ENCODE data around the gene TMEM273. TPM values are rescaled to one million over a fixed set of nuclear protein-coding genes. Genes with fewer than 3 reads are reported as not detected.
A peak's percentile ranks its signal among the peaks of the same experiment; 100 is the strongest.

TMEM273 gene
- total RNA-seq, 2 donors from 2014 or later, result 13.2 to 86.0 TPM

DNA sequence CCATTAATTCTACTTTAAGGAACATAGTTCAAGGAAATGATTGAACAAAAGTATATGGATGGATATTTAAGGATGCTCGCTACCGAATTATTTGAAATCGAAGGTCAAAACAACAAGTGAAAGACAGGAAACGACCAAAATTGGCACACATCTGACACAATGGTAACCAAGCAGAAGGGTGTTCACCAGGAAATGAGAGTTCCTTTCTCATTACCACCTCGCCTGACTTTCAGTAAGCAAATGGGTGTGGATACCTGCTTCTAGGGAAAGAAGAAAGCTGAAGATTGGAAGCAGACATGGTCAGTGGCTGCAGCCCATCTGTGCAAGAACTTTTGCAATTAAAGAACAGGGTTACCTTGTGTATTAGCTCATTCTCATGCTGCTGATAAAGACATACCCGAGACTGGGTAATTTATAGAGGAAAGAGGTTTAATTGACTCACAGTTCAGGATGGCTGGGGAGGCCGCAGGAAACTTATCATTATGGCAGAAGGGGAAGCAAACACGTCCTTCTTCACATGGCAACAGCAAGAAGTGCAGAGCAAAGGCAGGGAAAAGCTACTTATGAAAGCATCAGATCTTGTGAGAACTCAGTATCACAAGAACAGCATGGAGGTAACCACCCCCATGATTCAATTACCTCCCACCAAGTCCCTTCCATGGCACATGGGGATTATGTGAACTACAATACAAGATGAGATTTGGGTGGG is 6.2 kb upstream of the TMEM273 start:
- no peak for DNase-seq (ENCODE audit: low spot score)
- Mint-ChIP-seq H3K4me1 (ENCODE audit: low read depth in 2 of 2) (peaks cover 37 to 41% of the 10 kb centered on the region in 2 donors), H3K27me3 (peaks cover 8 to 9% of the 10 kb centered on the region in 2 donors), H3K36me3 (peaks cover 11% of the 10 kb centered on the region), H3K4me3 (peak overlapping the region; percentile 72), H3K27ac (peak overlapping the region; percentile 69 to 78), H3K9me3 (peaks cover 6% of the 10 kb centered on the region)
- peak; percentile 40 to 58 for ATAC-seq

DNA sequence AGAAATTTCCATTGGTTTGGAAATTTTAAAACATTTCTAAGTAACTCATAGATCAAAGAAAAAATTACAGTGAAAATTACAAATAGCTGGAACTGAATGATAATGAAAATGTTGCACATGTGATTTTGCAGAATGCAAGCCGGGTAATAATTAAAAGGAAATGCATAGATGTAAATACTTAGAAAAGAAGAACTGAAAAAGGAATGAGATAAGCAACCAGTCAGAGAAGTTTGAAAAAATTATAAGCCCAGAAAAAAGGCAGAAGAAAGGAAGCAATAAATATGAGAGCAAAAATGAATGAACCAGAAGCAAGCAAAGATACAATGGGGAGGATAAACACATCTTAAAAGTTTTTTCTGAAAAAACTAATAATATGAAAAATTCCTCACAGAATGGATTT is 3.2 kb upstream of the TMEM273 start:
- Mint-ChIP-seq H3K4me1 (ENCODE audit: low read depth in 2 of 2) (peaks cover 54 to 71% of the 10 kb centered on the region in 2 donors), H3K4me3 (peak overlapping the region; percentile 91), H3K27me3 (no peaks in the 10 kb centered on the region), H3K9me3 (peaks cover 6% of the 10 kb centered on the region), H3K27ac (peak overlapping the region; percentile 87 to 99), H3K36me3 (peaks cover 13% of the 10 kb centered on the region)
- DNase-seq (ENCODE audit: low spot score), result no peak
- no peak for ATAC-seq

DNA sequence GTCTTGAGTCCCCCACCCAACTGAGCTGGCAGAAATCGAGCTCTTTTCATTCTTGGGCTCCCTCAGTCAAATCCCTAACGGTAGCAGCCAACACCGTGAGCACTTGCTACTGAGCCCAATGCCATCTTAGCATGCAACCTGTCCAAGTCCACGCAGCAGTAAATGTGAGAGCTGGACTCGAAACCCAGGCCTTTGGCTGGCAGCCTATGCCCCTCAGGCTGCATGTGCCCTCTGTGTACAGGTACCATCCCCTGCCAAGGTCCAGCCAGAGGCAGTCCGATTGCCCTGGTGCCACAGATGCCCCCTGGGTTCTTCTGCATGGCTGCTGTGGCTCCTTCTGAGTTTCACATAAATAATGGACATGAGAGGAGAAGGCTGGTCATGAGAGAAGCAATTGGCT is 1.2 kb upstream of the TMEM273 start:
- DNase-seq (ENCODE audit: low spot score), result no peak
- Mint-ChIP-seq H3K4me3 (peak overlapping the region; percentile 91), H3K27ac (peak overlapping the region; percentile 87 to 99), H3K4me1 (ENCODE audit: low read depth in 2 of 2) (peaks cover 61 to 85% of the 10 kb centered on the region in 2 donors), H3K9me3 (peaks cover 4% of the 10 kb centered on the region), H3K36me3 (peaks cover 10% of the 10 kb centered on the region), H3K27me3 (no peaks in the 10 kb centered on the region)
- no peak for ATAC-seq

DNA sequence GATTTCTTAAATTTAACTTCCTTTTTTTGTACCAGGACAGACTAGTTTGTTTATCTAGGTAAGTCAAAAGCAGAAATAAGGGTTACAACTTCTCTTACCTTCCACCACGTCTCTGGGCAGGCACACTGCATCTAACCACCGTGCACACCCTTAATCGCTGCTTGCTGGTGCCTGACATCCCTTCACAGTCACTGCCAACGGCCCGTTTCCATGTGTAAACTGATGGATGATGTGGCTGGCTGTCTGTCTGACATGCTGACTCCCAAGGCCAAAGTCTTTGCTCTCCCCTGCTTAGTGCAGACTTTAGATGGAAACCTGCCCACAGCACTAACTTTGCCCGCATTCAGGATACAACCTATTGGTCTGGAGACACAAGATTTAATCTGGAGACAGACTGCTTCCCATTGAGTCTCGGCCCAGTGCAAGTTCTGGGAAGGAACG is 1.1 kb downstream of the TMEM273 start:
- no peaks in the 10 kb centered on the region for H3K9me3 Mint-ChIP-seq
- peaks cover 66 to 90% of the 10 kb centered on the region in 2 donors for H3K4me1 Mint-ChIP-seq (ENCODE audit: low read depth in 2 of 2)
- H3K36me3 Mint-ChIP-seq, result peaks cover 8% of the 10 kb centered on the region
- H3K27ac Mint-ChIP-seq, result peak overlapping the region; percentile 87 to 99
- H3K27me3 Mint-ChIP-seq, result no peaks in the 10 kb centered on the region
- no peak for ATAC-seq
- no peak for DNase-seq (ENCODE audit: low spot score)
- H3K4me3 Mint-ChIP-seq, result peak overlapping the region; percentile 91

DNA sequence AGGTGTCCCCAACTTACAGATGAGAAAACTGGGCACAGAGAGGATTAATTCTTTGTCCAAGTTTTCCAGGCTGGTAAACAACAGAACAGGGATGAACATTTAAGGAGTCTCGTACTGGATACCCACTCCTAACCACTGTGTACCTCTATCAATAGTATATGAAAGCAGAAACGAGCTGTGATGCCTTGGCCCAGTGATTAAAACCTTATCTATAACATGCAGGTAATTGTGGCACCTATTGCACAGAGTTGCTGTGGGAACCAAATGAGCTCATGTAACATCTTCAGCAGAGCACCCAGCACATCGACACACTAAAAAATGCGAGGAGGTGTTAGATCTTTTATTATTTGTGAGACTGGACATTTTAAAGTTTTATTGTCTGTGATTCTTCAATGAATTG is 1.6 kb downstream of the TMEM273 start:
- H3K4me1 Mint-ChIP-seq (ENCODE audit: low read depth in 2 of 2), result peaks cover 69 to 93% of the 10 kb centered on the region in 2 donors
- no peak for ATAC-seq
- DNase-seq (ENCODE audit: low spot score), result no peak
- peak overlapping the region; percentile 91 for H3K4me3 Mint-ChIP-seq
- H3K9me3 Mint-ChIP-seq, result no peaks in the 10 kb centered on the region
- peaks cover 8% of the 10 kb centered on the region for H3K36me3 Mint-ChIP-seq
- no peaks in the 10 kb centered on the region for H3K27me3 Mint-ChIP-seq
- H3K27ac Mint-ChIP-seq, result peak overlapping the region in 1 of 2 donors; percentile 99

DNA sequence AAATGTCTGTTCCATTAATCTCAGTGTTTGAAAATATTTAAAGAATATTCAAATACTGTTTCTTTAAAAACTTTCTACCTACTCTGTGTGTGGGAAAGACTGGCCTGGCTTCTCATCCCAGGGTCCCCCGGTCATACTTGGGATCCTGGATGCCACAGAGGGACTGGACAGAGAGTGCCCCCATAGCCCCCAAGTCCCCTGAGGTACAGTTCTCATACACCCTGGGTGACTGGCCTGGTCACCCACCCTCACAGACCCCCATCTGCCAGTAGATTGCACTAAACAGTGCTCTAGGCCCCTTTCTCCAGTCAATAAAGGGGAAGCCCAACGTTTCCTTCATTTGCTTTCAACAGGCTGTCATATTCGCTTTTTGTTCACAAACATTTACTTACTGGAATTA is 3.0 kb downstream of the TMEM273 start:
- ATAC-seq, result no peak
- Mint-ChIP-seq H3K27me3 (no peaks in the 10 kb centered on the region), H3K4me1 (ENCODE audit: low read depth in 2 of 2) (peaks cover 73 to 91% of the 10 kb centered on the region in 2 donors), H3K4me3 (peak overlapping the region; percentile 91), H3K27ac (peak overlapping the region; percentile 93 to 99), H3K9me3 (no peaks in the 10 kb centered on the region), H3K36me3 (peaks cover 15% of the 10 kb centered on the region)
- DNase-seq (ENCODE audit: low spot score), result no peak

DNA sequence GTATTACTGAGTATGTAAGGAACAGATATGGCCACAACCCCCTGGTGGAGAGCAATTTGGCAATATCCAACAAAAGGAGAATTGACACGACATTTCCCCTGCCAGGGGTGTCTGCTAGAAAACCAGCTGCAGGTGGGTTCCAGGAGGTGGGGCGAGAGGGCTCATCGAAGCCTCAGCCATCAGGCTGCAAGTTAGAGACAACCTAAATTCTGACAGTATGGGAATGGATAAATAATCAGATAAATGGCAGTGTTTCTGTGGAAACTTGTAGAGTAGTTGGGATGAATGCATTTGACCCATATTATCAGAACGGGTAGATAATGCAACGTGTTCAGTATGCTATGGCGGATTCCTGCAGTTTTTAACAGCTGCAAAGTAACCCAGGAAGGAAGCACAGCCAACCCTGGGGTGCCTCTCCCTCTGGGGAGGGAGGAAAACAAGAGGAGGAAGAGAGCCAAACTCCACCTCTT is 3.5 kb downstream of the TMEM273 start:
- H3K27me3 Mint-ChIP-seq, result no peaks in the 10 kb centered on the region
- DNase-seq (ENCODE audit: low spot score) (no peak), ATAC-seq (no peak)
- H3K27ac Mint-ChIP-seq, result peak overlapping the region; percentile 93 to 99
- H3K4me3 Mint-ChIP-seq, result peak overlapping the region; percentile 88
- peaks cover 15% of the 10 kb centered on the region for H3K36me3 Mint-ChIP-seq
- H3K9me3 Mint-ChIP-seq, result no peaks in the 10 kb centered on the region
- peaks cover 71 to 88% of the 10 kb centered on the region in 2 donors for H3K4me1 Mint-ChIP-seq (ENCODE audit: low read depth in 2 of 2)

DNA sequence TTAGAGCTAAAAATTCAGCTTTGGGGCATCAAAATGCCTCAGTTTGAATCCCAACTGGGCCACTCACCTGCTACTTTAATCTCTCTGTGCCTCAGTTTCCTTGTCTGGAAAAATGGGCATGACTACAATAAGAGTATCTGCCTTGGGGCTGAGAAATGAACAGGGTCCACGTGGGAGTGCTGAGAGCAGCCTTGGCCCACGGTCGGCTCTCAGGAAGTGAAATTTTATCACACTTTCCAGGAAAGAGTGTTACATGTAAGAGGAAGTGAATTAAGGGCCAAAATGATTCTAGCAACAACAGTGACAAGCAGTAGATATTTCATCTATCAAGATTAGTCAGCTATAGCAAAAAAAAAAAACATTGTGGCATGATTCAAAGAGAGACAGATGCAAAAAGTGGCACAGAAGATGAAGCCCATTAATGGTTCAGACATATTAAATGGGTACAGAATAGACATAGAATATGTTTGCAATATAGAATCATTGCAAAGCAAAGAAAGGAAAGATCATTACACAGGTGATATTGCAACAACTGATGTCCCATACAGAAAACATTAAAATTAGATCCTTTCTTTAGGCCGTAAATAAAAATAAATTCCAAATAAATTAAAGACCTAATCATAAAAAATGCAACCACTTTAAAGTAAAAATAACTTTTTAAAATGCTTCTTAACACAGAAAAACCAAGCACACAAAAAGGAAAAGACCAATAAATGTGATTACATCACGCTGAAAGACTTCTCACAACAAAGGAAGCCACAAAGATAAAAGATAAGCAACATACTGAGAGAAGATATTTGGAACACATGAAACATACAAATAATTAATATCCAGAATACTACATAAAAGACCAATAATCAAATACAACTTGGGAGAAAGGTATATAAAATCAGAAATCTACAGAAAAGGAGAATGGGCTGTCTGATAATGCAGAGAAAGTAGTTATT is 4.3 kb downstream of the TMEM273 start:
- peak overlapping the region; percentile 93 to 99 for H3K27ac Mint-ChIP-seq
- peaks cover 71 to 84% of the 10 kb centered on the region in 2 donors for H3K4me1 Mint-ChIP-seq (ENCODE audit: low read depth in 2 of 2)
- no peak for DNase-seq (ENCODE audit: low spot score)
- H3K4me3 Mint-ChIP-seq, result peak overlapping the region; percentile 88
- H3K9me3 Mint-ChIP-seq, result no peaks in the 10 kb centered on the region
- peak; percentile 82 to 86 for ATAC-seq
- no peaks in the 10 kb centered on the region for H3K27me3 Mint-ChIP-seq
- H3K36me3 Mint-ChIP-seq, result peaks cover 15% of the 10 kb centered on the region

DNA sequence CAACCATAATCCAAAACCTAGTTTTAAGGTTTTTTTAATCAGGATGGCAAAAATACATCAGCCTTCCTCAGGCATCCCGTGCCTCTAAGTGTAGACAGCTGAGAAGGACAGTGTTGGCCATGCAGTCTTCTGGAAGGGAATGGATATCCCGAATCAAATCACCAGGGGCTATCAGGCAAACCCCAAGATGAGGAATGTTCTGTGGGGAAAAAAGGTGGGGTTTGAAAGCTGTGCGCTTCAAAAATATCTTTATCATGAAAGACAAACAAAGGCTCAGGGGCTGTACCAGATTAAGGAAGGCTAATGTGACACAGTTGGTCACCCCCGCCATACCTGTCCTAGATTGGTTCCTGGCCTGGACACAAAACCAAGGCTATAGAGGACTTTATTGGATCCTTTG is 5.4 kb downstream of the TMEM273 start:
- H3K4me1 Mint-ChIP-seq (ENCODE audit: low read depth in 2 of 2), result peaks cover 73 to 84% of the 10 kb centered on the region in 2 donors
- no peak for ATAC-seq
- H3K36me3 Mint-ChIP-seq, result peaks cover 15% of the 10 kb centered on the region
- DNase-seq (ENCODE audit: low spot score), result no peak
- no peaks in the 10 kb centered on the region for H3K27me3 Mint-ChIP-seq
- H3K27ac Mint-ChIP-seq, result peak overlapping the region; percentile 93 to 99
- peak overlapping the region; percentile 63 for H3K4me3 Mint-ChIP-seq
- H3K9me3 Mint-ChIP-seq, result no peaks in the 10 kb centered on the region

DNA sequence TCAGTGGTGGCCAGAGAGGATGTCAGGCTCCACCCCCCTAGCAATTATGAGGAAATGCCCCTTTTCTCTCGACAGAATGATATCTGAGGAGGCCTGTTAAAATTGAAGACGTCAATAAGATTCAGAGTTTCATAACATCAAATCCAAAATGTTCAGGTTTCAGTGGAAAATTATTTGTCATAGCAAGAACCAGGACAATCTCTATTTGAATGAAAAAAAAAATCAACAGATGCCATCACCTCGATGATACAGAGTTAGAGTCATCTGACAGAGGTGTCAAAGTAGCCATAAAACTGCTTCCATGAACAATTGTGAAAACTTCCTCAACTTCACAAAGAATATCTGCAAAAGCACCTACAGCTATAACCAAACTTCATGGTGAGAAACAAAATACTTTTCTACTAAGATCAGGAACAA is 7.7 kb downstream of the TMEM273 start:
- Mint-ChIP-seq H3K27ac (peak overlapping the region; percentile 93 to 99), H3K4me1 (ENCODE audit: low read depth in 2 of 2) (peaks cover 73 to 78% of the 10 kb centered on the region in 2 donors), H3K9me3 (no peaks in the 10 kb centered on the region), H3K4me3 (peak overlapping the region; percentile 77), H3K27me3 (no peaks in the 10 kb centered on the region), H3K36me3 (peaks cover 8% of the 10 kb centered on the region)
- ATAC-seq, result no peak
- DNase-seq (ENCODE audit: low spot score), result no peak

DNA sequence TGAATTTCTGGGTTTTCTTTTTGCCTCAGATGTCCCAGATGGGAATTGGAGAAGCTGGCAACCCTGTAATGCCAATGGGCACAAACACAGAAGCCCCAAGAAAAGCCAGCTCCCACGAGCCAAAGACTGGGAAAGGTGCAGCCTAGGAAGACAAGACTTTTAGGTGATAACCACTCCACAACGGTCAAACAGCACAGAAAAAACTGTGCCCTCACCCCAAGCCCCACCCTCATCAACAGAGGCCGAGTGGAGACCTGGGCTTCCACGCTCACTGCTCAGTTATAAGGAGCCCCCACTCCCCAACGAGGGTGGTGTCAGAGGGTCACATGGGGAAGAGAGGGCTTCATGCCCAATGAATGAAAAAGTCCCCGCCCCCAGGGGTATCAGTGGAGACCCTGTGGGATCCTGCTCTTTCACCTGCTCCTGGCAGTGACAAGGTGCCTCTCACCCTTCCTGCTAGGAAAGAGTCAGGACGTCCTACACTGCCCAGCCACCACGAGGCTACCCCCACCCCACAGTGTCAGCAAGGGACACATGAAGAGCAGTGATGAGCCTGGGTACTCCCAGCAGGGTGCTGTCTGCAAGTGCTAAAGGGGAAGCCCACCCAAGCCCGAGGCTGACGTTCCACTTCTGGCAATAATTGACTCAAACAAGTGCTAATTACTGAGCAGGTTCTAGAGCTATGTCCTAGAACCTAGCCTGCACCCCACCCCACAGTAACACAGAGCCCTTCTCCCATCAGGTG is 8.3 kb downstream of the TMEM273 start:
- ATAC-seq, result peak in 1 of 2 donors; percentile 11
- Mint-ChIP-seq H3K27ac (peak overlapping the region; percentile 93 to 99), H3K27me3 (no peaks in the 10 kb centered on the region), H3K9me3 (no peaks in the 10 kb centered on the region), H3K36me3 (peaks cover 8% of the 10 kb centered on the region), H3K4me1 (ENCODE audit: low read depth in 2 of 2) (peaks cover 72 to 79% of the 10 kb centered on the region in 2 donors), H3K4me3 (peak overlapping the region; percentile 77)
- DNase-seq (ENCODE audit: low spot score), result no peak

DNA sequence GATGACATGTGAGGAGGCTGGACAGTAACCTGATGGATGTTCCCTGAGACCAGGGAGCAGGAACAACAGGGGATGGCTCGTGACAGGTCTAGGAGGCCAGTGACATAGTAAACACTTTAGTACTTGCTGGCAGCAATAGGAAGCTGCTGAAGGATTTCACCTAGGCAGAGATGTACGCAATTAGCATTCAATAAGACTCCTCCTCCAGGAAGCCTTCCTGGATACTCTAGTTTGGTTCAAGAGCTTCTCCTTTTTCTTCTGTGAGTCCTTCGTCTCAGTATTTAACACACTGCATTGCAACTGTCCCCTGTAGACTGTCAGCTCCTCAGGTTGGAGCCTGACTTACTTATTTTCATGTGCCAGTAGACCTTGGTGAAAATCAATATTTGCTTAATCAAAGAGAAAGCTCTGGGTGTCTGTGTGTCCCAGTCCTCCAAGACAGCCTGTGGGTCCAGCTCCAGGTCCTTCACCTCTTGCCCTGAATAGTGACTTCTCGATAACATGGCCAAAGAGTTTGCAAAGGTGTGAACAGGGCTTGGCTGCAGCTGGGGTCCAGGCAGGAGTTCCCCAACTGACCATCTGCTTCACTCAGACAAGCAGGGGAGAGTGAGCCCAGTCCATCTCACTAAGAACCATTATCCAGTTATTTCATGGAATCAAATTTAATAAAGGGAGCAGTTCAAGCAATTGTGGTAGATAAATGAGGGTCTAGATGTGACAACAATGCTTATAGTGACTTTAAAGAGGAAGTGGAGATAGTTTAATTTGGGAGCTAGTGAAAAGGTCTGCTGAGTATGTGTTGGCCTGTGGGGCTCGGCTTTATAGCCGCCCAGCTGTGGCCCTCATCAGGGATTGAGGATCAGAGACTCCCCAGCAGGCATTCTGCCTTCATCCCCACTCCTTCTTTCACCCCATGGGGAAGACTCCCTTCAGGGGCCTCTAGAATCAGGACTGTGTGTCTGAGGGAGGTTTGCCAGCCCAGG is 9.4 kb downstream of the TMEM273 start:
- H3K27me3 Mint-ChIP-seq, result no peaks in the 10 kb centered on the region
- H3K9me3 Mint-ChIP-seq, result no peaks in the 10 kb centered on the region
- H3K4me1 Mint-ChIP-seq (ENCODE audit: low read depth in 2 of 2), result peaks cover 64 to 72% of the 10 kb centered on the region in 2 donors
- H3K4me3 Mint-ChIP-seq, result peak overlapping the region; percentile 85
- ATAC-seq (no peak), DNase-seq (ENCODE audit: low spot score) (no peak)
- H3K36me3 Mint-ChIP-seq, result peaks cover 8% of the 10 kb centered on the region
- peak overlapping the region; percentile 99 for H3K27ac Mint-ChIP-seq

Measured in natural killer cell treated with Interleukin-12 subunit alpha and Interleukin-12 subunit beta and Interleukin-15 and Interleukin-18, amount 100 ng/mL, for 72 hours (primary cell).